Measurements from ENCODE around the gene DUSP3.

Gene DUSP3
- long read RNA-seq, donor 1, full-length matches to known transcripts, result 25 of 25 reads
- long read RNA-seq, donor 1, partial matches to known transcripts, result 0 of 25 reads
- long read RNA-seq, donor 1, other reads (novel, unspliced or antisense), result 0 of 25 reads
- long read RNA-seq, donor 2, full-length matches to known transcripts, result 14 of 14 reads
- long read RNA-seq, donor 2, partial matches to known transcripts, result 0 of 14 reads
- long read RNA-seq, donor 2, other reads (novel, unspliced or antisense), result 0 of 14 reads
- long read RNA-seq, donor 3, full-length matches to known transcripts, result 7 of 7 reads
- long read RNA-seq, donor 3, partial matches to known transcripts, result 0 of 7 reads
- long read RNA-seq, donor 3, other reads (novel, unspliced or antisense), result 0 of 7 reads
- long read RNA-seq, donor 4, full-length matches to known transcripts, result 18 of 25 reads
- long read RNA-seq, donor 4, partial matches to known transcripts, result 7 of 25 reads
- long read RNA-seq, donor 4, other reads (novel, unspliced or antisense), result 0 of 25 reads
- long read RNA-seq, donor 5, full-length matches to known transcripts, result 17 of 17 reads
- long read RNA-seq, donor 5, partial matches to known transcripts, result 0 of 17 reads
- long read RNA-seq, donor 5, other reads (novel, unspliced or antisense), result 0 of 17 reads
- long read RNA-seq, donor 6, full-length matches to known transcripts, result 24 of 24 reads
- long read RNA-seq, donor 6, partial matches to known transcripts, result 0 of 24 reads
- long read RNA-seq, donor 6, other reads (novel, unspliced or antisense), result 0 of 24 reads
- long read RNA-seq, donor 7, result 0 reads
- long read RNA-seq, donor 8, full-length matches to known transcripts, result 31 of 31 reads
- long read RNA-seq, donor 8, partial matches to known transcripts, result 0 of 31 reads
- long read RNA-seq, donor 8, other reads (novel, unspliced or antisense), result 0 of 31 reads

DNA sequence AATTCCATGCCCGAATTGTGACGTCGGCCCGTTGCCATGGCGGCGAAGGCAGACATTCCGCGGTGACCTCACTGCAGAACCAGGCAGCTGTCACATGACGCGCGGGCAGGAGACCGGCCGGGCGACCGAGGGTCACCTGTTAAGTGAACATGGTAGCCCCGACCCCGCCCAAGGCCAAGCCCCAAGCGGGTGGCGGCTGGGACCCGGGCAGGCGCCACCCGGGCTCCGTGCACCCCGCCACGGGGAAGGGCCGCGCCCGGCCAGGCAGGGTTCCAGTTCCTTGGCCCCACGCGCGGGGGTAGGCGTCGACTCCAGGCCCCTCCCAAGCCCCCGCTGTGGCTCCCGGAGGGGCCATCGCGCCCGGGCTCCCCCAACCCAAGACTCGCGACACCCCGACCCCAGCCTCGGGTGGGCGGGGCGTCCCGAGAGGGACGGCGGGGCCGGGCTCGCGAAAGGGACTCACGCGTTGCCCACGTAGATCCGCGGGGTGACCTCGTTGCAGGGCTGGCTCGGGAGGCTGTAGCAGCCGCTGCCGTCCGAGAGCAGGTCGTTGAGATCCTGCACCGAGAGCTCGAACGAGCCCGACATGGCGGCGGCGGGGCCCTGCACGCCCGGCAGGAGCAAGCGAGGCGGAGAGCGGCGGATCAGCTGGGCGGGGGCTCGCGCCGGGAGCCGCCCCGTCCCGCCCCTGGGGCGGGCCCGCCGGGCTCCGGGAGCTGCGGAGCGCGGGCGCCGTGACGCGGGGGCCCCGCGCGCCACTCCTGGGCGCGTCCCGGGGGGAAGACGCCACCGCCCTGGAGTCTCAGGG lies at the start of gene DUSP3:
Gene DUSP3, minus strand, starts transcription at position 641 of the 808 bp plus-strand sequence. Its CDS starts 53 bp downstream, at position 588.
- peak; percentile 89 for DNase-seq

- DNase-seq, result no peak
These were observed 48.8 kb upstream of the DUSP3 start for GRCh38 chr17:43827596-43827995.

GRCh38 chr17:43826206-43826605 lies 47.4 kb upstream of the DUSP3 start:
- no peak for DNase-seq

DNA sequence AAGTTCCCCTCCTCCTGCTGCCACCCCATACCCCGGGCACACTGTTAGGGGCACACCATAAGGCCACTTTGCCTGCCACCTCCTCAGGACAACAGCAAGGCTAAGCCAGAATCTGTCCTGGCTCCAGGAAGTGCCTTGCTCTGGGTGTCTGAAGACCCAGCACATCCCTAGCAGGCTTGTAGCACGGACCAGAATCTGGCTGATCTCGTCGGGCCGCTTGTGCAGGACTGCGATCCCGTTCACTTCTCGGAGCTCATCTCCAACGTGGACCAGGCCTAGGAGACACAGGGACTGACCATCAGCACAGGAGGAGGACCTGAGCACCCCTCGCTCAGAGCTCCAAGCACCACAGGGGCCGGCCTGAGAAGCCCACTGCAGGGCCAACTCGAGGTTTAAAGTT lies 46.8 kb upstream of the DUSP3 start:
- DNase-seq, result no peak

- no peak for DNase-seq
These were observed 44.7 kb upstream of the DUSP3 start for GRCh38 chr17:43823350-43824084.

DNA sequence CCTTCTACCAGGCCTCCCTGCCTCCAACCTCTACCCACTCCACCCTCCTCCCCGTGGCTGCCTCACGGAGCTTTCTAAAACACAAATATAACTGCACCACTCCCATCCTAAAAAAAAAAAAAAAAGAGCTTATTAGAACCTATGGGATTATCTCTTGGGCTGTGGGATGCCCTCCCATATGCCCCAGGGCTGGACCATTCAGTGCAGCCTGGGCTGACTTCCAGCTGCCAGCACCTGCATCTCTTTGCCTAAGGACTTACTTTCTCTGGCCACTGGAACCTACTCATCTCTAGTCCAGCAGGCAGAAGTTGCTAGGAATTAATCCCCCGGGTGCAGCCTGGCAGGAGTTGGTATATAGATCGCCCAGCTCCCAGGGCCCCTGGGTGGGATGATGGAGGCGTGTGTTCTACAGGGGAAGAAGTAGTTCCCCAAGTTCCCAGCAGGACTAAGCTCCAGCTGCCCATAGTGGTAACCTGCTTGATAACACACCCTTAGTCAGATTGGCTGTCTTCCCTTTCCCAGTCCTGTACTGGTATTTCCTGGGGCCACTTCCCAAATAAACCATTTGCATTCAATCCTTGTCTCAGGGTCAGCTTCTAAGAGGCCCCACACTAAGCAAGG lies 43.9 kb upstream of the DUSP3 start:
- DNase-seq, result no peak

GRCh38 chr17:43820759-43821158 lies 42.0 kb upstream of the DUSP3 start:
- no peak for DNase-seq

GRCh38 chr17:43818966-43819365 lies 40.2 kb upstream of the DUSP3 start:
- no peak for DNase-seq

DNA sequence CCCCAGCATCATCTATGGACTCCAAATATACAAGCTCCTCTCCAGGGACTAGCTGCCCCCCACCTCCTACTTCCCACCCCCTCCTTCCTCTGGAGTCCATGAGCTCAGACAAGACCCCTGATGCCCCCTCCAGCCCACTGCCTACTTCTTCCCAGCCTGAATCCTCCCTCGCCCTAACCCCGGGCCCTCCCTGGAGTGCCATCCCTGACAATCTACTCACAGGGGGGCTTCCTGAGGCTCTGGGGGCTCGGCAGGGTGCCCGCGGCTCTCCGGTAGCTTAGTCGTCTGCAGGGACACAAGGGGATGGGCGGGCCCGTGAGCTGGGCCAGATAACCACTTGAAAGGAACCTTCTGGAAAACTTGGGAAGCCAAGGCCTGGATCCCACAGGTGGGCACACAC lies 39.0 kb upstream of the DUSP3 start:
- DNase-seq, result no peak

GRCh38 chr17:43816336-43817320 lies 37.9 kb upstream of the DUSP3 start:
- no peak for DNase-seq

GRCh38 chr17:43814714-43815113 lies 35.9 kb upstream of the DUSP3 start:
- no peak for DNase-seq

- DNase-seq, result no peak
These were observed 35.2 kb upstream of the DUSP3 start for GRCh38 chr17:43814026-43814425.

GRCh38 chr17:43813386-43813785 lies 34.6 kb upstream of the DUSP3 start:
- DNase-seq, result no peak

DNA sequence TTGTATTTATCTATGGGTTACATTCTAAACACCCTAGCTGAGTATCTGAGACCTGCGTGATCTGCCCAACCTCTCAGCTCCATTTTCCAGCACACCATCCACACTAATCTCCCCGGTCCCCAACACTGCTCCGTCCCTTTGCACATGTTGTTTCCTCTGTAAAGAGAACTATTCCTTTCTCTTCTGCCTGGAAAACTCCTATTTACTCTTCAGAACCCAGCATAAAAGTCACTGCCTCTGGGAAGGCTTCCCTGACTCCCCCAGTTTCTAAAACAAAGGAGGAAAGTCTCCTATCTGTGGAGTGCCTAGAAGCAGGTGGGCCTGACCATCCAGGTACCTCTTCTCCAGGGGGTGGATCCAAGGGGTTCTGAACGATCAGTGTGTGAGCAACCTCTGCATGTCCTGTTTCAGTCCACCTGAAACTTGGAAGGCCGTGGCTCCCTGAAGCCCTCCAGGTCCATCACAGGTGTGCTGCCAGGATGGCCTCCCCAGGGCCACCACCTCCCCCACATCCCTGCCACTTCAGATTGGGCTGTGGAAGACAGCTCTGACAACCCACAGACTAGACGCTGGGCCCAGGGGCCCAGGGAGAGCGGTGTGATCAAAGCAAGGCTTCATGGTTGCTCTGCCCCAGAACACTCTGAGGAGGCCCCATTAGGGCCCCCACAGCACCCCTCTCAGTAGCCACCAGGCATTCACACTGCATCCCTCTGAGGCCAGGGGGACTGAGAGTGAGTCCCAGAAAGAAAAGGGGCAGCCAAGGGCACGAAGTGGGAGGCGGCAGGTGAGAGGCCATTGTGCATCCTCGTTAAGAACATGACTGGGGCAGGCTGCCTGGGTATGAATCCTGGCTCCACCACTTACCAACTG lies 33.9 kb upstream of the DUSP3 start:
- DNase-seq, result no peak

- DNase-seq, result no peak
These were observed 32.0 kb upstream of the DUSP3 start for GRCh38 chr17:43810823-43811222.

DNA sequence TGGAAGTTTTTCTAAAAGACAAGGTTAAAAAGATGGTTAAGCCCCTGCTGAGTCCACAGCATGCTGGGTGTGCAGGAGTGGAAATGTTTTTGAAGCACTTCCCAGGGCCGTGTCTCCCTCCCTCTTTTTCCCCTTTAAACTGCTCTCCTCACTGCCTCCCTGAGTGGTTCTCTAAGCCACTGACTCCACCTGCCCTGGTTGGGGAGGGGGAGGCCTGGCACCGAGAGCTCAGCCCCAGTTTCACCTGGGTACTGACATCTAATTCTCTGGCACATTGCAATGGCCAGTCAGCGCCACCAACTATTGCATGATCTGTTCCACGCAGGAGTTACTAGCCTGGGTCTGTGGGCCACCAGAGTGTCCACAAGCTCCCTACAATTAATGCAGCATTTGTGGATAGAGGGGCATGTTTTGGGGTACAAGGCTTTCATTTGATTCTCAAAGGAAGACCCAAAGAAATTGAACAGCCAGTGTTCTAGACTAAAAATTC lies 31.5 kb upstream of the DUSP3 start:
- DNase-seq, result no peak

DNA sequence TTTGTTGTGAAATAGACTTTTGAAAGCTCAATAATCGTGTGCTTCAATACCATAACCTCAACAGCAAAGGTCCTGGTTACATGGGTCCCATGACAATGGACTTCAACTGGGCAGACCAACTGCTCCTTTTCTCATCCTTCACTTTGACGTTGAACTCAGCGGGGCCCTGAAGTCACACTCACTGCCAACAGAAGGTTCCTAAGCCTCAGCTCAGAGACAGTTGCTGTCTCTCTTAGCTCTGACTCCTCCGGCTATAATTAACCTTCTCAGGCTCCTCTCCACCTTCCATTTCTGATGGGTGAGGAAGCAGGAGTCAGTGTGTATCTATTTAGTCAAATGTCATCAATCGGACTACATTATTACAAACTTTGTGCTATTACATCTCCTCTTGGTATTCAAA lies 30.3 kb upstream of the DUSP3 start:
- no peak for DNase-seq

GRCh38 chr17:43808076-43808475 lies 29.3 kb upstream of the DUSP3 start:
- no peak for DNase-seq

GRCh38 chr17:43805117-43805516 lies 26.3 kb upstream of the DUSP3 start:
- DNase-seq, result no peak

Measured in right kidney (tissue), 9 donors.